ENCODE results near the gene LMAN2L. TPM values are rescaled to one million over a fixed set of nuclear protein-coding genes. Genes with fewer than 3 reads are reported as not detected.

LMAN2L gene
- total and polyA plus RNA-seq, 4 donors, result 6.4 to 15.1 (median 12.3) TPM

DNA sequence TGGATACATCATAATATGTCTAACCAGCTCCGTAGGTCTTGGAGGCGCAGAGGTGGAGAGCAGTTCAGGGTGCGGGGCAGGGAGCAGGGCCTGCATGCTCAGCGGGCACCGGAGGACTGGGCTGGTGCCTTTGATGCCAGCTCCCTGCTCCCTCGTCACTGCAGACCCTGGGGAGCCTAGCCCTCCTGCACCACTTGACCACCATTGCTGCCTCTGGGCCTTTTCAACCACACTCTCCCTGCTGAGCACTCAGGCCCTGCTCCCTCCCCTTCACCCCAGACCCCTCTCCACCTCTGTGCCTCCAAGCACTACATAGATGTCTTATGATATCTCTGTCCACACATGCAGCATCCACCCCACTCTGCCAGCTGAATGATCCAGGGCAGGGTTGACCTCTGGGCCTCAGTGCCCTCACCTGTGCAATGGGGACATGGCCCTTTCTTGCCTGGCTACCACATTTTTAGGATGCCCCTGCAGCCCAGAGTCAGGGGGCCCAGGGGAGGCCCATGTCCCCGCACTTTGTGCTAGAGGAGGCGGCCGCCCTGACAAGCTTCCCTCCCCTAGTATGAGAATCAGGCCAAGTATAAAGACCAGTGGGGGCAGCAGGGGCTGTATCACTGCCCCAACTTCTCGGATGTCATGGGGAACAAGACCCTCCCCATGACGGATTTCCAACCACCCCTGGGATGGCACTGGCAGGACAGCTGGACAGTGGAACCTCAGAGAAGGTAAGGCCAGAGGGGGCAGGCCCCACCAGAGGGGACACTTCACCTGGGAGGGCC is 51.0 kb downstream of the LMAN2L start (continued):
- TF ChIP-seq HNF4A (conservative IDR thresholded peaks at IDR 0.05), result no peak
- no peak for TF ChIP-seq TAF1 (conservative IDR thresholded peaks at IDR 0.05)
- no peak for TF ChIP-seq NR2F2 (IDR thresholded peaks at IDR 0.05)

DNA sequence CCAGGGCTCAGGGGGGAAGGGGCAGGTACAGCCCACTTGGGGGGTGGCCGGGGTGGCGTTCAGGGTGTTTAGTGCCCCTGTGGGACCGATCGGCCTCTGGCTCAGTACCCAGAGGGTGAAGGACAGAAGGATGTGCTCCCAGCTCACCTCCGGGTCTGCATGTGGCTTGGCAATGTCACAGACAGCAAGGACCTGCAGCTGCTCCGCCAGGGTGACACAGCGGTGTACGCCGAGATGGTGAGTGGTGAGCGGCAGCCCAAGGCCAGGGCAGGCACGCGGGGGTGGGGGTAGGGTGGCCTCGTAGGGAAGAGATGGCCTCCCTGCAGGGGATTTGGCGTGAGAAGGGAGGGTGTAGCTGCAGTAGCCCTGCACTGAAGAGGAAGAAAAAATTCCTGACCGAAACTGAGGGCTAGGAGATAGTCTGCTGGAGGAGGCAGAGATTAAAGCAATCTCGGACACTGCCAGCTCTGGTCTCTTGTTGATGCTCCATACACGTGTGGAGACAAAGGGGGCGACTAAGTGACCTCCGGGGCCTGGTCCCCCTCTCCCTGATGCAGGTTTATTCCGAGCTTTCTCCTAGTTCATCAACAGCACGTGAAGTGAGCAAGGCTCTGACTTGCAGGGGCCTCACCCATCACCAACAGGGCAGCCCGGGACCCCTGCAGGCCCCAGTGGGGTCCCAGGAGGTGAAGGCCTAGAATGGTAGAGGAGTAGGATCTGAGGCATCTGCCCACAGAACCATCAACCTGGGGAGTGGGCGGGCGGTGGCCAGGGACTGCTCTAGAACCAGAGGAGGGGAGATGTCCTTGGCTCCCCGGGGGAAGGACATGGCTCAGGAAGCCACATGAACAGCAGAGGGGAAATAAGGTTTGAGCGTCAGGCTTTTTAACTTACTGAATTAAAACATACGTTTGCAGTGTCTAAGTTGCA is 51.9 kb downstream of the LMAN2L start:
- Histone ChIP-seq H3K27ac (ENCODE audit: low read depth in 1 of 2, low read length in 2 of 2) (no peak overlapping the region), H3K36me3 (ENCODE audit: control insufficient read depth in 4 of 4, insufficient read depth in 3 of 4, low read depth in 1 of 4, low read length in 3 of 4) (no peaks in the 10 kb centered on the region), H3K4me1 (ENCODE audit: control insufficient read depth in 4 of 4, insufficient read depth in 4 of 4, low read length in 3 of 4) (peaks cover 0 to 3% (median 0%) of the 10 kb centered on the region in 4 donors), H3K27me3 (ENCODE audit: control insufficient read depth in 4 of 4, insufficient read depth in 4 of 4, low read length in 3 of 4) (no peaks in the 10 kb centered on the region), H3K9me3 (ENCODE audit: control insufficient read depth in 4 of 4, low read length in 3 of 4) (no peaks in the 10 kb centered on the region), H3K4me3 (ENCODE audit: low read depth in 1 of 3, low read length in 3 of 3) (no peak overlapping the region), H3K9ac (ENCODE audit: low read depth in 1 of 2, low read length in 2 of 2) (no peak overlapping the region)
- DNase-seq (ENCODE audit: low spot score), result no peak
- TF ChIP-seq TAF1 (conservative IDR thresholded peaks at IDR 0.05), result no peak
- TF ChIP-seq, protein P1, sequence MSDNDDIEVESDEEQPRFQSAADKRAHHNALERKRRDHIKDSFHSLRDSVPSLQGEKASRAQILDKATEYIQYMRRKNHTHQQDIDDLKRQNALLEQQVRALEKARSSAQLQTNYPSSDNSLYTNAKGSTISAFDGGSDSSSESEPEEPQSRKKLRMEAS (IDR thresholded peaks at IDR 0.05), result no peak
- TF ChIP-seq HNF4A (conservative IDR thresholded peaks at IDR 0.05), result no peak
- TF ChIP-seq RXRA (IDR thresholded peaks at IDR 0.05), result no peak
- WGBS, result 88% methylated on average over 27 of the region's 27 CpGs

DNA sequence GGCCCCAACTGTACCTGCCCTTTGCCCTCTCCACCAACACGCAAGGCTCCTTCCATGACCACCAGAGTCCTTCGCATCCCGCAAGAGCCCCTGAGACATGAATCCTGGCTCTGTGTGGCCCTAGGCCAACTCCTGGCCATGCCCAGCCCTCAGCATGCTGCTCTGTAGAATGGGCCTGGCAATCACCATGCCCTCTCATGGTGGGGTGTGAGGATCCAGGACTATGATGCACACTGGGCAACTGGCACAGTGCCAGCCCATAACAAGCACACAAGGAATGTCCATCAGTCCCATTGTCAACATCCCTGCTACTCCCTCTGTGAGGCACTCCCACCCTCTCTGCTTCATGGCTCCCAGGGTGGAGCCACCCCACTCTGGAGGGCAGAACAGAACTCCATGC is 52.6 kb downstream of the LMAN2L start:
- TF ChIP-seq JUND (IDR thresholded peaks at IDR 0.05) (no peak), ATF3 (IDR thresholded peaks at IDR 0.05) (no peak), EGR1 (IDR thresholded peaks at IDR 0.05; ENCODE audit: low read depth in 2 of 2) (no peak), SP1 (IDR thresholded peaks at IDR 0.05) (no peak), ZBTB33 (IDR thresholded peaks at IDR 0.05) (no peak), TAF1 (conservative IDR thresholded peaks at IDR 0.05) (no peak), GABPA (IDR thresholded peaks at IDR 0.05 in 1 of 2, conservative IDR thresholded peaks at IDR 0.05 in 1 of 2) (no peak)
- TF ChIP-seq, protein P2, sequence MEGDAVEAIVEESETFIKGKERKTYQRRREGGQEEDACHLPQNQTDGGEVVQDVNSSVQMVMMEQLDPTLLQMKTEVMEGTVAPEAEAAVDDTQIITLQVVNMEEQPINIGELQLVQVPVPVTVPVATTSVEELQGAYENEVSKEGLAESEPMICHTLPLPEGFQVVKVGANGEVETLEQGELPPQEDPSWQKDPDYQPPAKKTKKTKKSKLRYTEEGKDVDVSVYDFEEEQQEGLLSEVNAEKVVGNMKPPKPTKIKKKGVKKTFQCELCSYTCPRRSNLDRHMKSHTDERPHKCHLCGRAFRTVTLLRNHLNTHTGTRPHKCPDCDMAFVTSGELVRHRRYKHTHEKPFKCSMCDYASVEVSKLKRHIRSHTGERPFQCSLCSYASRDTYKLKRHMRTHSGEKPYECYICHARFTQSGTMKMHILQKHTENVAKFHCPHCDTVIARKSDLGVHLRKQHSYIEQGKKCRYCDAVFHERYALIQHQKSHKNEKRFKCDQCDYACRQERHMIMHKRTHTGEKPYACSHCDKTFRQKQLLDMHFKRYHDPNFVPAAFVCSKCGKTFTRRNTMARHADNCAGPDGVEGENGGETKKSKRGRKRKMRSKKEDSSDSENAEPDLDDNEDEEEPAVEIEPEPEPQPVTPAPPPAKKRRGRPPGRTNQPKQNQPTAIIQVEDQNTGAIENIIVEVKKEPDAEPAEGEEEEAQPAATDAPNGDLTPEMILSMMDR (IDR thresholded peaks at IDR 0.05; ENCODE audit: low read depth, low read length, missing input control), result no peak
- H3K4me3 ChIP-seq (ENCODE audit: low read depth in 1 of 3, low read length in 3 of 3), result no peak overlapping the region
- no peaks in the 10 kb centered on the region for H3K27me3 ChIP-seq (ENCODE audit: control insufficient read depth in 4 of 4, insufficient read depth in 4 of 4, low read length in 3 of 4)
- no peak overlapping the region for H3K27ac ChIP-seq (ENCODE audit: low read depth in 1 of 2, low read length in 2 of 2)
- H3K9me3 ChIP-seq (ENCODE audit: control insufficient read depth in 4 of 4, low read length in 3 of 4), result no peaks in the 10 kb centered on the region
- H3K4me1 ChIP-seq (ENCODE audit: control insufficient read depth in 4 of 4, insufficient read depth in 4 of 4, low read length in 3 of 4), result peaks cover 0 to 3% (median 0%) of the 10 kb centered on the region in 4 donors
- no peak overlapping the region for H3K9ac ChIP-seq (ENCODE audit: low read depth in 1 of 2, low read length in 2 of 2)
- DNase-seq (ENCODE audit: low spot score), result no peak
- 98% methylated on average over 3 of the region's 3 CpGs for WGBS
- no peaks in the 10 kb centered on the region for H3K36me3 ChIP-seq (ENCODE audit: control insufficient read depth in 4 of 4, insufficient read depth in 3 of 4, low read depth in 1 of 4, low read length in 3 of 4)
